ENCODE measurements around the gene ATG10. TPM values are rescaled to one million over a fixed set of nuclear protein-coding genes. Genes with fewer than 3 reads are reported as not detected.

The ATG10 gene
- total and polyA plus RNA-seq, 2 experiments from 2014 or later = 12.5 to 17.7 TPM

DNA sequence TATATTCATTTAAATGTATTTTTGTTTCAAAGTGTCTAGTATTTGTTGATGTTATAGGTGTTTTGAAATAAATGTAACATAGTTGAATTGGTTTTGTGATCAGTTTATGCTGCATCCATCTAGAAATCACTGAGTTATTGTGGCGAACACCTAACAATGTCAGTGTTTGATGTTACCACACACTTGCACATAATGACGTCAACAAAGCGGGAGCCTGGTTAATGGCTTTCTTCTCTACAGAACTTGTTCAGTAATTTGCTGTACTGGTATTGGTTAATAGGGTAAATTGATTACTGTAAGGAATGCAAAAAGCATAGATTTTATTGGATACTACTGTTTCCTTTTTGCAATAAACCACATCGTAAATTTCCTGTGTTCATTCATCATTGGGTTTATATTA is 133.0 kb downstream of the ATG10 start (continued):
- TF ChIP-seq, protein P1, sequence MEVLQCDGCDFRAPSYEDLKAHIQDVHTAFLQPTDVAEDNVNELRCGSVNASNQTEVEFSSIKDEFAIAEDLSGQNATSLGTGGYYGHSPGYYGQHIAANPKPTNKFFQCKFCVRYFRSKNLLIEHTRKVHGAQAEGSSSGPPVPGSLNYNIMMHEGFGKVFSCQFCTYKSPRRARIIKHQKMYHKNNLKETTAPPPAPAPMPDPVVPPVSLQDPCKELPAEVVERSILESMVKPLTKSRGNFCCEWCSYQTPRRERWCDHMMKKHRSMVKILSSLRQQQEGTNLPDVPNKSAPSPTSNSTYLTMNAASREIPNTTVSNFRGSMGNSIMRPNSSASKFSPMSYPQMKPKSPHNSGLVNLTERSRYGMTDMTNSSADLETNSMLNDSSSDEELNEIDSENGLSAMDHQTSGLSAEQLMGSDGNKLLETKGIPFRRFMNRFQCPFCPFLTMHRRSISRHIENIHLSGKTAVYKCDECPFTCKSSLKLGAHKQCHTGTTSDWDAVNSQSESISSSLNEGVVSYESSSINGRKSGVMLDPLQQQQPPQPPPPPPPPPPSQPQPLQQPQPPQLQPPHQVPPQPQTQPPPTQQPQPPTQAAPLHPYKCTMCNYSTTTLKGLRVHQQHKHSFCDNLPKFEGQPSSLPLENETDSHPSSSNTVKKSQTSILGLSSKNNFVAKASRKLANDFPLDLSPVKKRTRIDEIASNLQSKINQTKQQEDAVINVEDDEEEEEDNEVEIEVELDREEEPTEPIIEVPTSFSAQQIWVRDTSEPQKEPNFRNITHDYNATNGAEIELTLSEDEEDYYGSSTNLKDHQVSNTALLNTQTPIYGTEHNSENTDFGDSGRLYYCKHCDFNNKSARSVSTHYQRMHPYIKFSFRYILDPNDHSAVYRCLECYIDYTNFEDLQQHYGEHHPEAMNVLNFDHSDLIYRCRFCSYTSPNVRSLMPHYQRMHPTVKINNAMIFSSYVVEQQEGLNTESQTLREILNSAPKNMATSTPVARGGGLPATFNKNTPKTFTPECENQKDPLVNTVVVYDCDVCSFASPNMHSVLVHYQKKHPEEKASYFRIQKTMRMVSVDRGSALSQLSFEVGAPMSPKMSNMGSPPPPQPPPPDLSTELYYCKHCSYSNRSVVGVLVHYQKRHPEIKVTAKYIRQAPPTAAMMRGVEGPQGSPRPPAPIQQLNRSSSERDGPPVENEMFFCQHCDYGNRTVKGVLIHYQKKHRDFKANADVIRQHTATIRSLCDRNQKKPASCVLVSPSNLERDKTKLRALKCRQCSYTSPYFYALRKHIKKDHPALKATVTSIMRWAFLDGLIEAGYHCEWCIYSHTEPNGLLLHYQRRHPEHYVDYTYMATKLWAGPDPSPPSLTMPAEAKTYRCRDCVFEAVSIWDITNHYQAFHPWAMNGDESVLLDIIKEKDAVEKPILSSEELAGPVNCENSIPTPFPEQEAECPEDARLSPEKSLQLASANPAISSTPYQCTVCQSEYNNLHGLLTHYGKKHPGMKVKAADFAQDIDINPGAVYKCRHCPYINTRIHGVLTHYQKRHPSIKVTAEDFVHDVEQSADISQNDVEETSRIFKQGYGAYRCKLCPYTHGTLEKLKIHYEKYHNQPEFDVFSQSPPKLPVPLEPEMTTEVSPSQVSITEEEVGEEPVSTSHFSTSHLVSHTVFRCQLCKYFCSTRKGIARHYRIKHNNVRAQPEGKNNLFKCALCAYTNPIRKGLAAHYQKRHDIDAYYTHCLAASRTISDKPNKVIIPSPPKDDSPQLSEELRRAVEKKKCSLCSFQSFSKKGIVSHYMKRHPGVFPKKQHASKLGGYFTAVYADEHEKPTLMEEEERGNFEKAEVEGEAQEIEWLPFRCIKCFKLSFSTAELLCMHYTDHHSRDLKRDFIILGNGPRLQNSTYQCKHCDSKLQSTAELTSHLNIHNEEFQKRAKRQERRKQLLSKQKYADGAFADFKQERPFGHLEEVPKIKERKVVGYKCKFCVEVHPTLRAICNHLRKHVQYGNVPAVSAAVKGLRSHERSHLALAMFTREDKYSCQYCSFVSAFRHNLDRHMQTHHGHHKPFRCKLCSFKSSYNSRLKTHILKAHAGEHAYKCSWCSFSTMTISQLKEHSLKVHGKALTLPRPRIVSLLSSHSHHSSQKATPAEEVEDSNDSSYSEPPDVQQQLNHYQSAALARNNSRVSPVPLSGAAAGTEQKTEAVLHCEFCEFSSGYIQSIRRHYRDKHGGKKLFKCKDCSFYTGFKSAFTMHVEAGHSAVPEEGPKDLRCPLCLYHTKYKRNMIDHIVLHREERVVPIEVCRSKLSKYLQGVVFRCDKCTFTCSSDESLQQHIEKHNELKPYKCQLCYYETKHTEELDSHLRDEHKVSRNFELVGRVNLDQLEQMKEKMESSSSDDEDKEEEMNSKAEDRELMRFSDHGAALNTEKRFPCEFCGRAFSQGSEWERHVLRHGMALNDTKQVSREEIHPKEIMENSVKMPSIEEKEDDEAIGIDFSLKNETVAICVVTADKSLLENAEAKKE (CRISPR knock-in tag; IDR thresholded peaks at IDR 0.05) = no peak
- TF ChIP-seq ZNF331 (CRISPR knock-in tag; IDR thresholded peaks at IDR 0.05; ENCODE audit: low read depth) = no peak
- TF ChIP-seq, protein P2, sequence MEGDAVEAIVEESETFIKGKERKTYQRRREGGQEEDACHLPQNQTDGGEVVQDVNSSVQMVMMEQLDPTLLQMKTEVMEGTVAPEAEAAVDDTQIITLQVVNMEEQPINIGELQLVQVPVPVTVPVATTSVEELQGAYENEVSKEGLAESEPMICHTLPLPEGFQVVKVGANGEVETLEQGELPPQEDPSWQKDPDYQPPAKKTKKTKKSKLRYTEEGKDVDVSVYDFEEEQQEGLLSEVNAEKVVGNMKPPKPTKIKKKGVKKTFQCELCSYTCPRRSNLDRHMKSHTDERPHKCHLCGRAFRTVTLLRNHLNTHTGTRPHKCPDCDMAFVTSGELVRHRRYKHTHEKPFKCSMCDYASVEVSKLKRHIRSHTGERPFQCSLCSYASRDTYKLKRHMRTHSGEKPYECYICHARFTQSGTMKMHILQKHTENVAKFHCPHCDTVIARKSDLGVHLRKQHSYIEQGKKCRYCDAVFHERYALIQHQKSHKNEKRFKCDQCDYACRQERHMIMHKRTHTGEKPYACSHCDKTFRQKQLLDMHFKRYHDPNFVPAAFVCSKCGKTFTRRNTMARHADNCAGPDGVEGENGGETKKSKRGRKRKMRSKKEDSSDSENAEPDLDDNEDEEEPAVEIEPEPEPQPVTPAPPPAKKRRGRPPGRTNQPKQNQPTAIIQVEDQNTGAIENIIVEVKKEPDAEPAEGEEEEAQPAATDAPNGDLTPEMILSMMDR (conservative IDR thresholded peaks at IDR 0.05; ENCODE audit: low read depth in 2 of 2) = no peak
- no peak for TF ChIP-seq POLR2AphosphoS5 (IDR thresholded peaks at IDR 0.05; ENCODE audit: low read depth)
- no peak for TF ChIP-seq NANOG (IDR thresholded peaks at IDR 0.05; ENCODE audit: borderline replicate concordance)

DNA sequence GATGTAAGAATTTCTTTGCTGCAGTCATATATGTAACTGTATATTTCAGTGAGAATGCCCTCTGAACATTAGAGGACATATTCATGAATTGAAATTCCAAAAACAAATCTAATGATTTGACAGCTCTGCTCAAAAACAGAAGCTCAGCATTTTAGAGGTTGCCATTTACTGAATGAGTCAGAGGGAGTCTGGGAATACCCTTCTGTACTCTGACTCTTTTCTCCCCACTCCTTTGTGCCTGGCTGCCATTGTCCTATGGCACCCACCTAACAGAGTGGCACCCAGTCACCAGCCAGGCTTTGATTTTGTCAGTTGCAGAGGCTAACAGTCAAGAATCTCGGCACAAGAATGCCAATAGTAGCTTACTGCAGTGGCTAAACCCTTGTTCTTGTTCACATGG is 133.6 kb downstream of the ATG10 start:
- DNase-seq (ENCODE audit: low spot score) (no peak), ATAC-seq (peak; percentile 42; the same call in 1 of the 3 replicates)
- H3K27me3 Mint-ChIP-seq (ENCODE audit: insufficient read depth, low read depth, poor library complexity) = no peaks in the 10 kb centered on the region
- no peaks in the 10 kb centered on the region for H3K27me3 ChIP-seq (ENCODE audit: insufficient read depth)
- H3F3A ChIP-seq (replicated peaks; ENCODE audit: low read depth) = no peaks in the 10 kb centered on the region
- no peak overlapping the region for H3K27ac Mint-ChIP-seq
- H3K4me1 Mint-ChIP-seq = peaks cover 20% of the 10 kb centered on the region
- no peak overlapping the region for H2AFZ ChIP-seq
- H3K79me2 ChIP-seq (replicated peaks; ENCODE audit: insufficient read depth) = no peaks in the 10 kb centered on the region
- no peaks in the 10 kb centered on the region for H3K36me3 Mint-ChIP-seq (ENCODE audit: low read depth)
- peaks cover 29% of the 10 kb centered on the region for H3K4me1 ChIP-seq (ENCODE audit: insufficient read depth)
- H3K4me3 ChIP-seq = no peak overlapping the region
- H3K9me3 Mint-ChIP-seq = no peaks in the 10 kb centered on the region
- no peak overlapping the region for H3K4me3 Mint-ChIP-seq
- no peaks in the 10 kb centered on the region for H3K9me2 ChIP-seq (ENCODE audit: insufficient read depth)
- H3K27ac ChIP-seq (ENCODE audit: low read depth) = no peak overlapping the region
- H3K4me2 ChIP-seq = no peak overlapping the region
- H4K20me1 ChIP-seq (replicated peaks; ENCODE audit: insufficient read depth) = no peaks in the 10 kb centered on the region
- H3K36me3 ChIP-seq (ENCODE audit: insufficient read depth) = no peaks in the 10 kb centered on the region
- no peak for TF ChIP-seq ZNF331 (CRISPR knock-in tag; IDR thresholded peaks at IDR 0.05; ENCODE audit: low read depth)
- TF ChIP-seq ZNF114 (CRISPR knock-in tag; IDR thresholded peaks at IDR 0.05) = no peak
- TF ChIP-seq EZH2 (IDR thresholded peaks at IDR 0.05; ENCODE audit: low read depth, unreplicated experiment) = no peak
- TF ChIP-seq, protein P3, sequence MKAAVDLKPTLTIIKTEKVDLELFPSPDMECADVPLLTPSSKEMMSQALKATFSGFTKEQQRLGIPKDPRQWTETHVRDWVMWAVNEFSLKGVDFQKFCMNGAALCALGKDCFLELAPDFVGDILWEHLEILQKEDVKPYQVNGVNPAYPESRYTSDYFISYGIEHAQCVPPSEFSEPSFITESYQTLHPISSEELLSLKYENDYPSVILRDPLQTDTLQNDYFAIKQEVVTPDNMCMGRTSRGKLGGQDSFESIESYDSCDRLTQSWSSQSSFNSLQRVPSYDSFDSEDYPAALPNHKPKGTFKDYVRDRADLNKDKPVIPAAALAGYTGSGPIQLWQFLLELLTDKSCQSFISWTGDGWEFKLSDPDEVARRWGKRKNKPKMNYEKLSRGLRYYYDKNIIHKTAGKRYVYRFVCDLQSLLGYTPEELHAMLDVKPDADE (IDR thresholded peaks at IDR 0.05) = no peak
- TF ChIP-seq, protein P4, sequence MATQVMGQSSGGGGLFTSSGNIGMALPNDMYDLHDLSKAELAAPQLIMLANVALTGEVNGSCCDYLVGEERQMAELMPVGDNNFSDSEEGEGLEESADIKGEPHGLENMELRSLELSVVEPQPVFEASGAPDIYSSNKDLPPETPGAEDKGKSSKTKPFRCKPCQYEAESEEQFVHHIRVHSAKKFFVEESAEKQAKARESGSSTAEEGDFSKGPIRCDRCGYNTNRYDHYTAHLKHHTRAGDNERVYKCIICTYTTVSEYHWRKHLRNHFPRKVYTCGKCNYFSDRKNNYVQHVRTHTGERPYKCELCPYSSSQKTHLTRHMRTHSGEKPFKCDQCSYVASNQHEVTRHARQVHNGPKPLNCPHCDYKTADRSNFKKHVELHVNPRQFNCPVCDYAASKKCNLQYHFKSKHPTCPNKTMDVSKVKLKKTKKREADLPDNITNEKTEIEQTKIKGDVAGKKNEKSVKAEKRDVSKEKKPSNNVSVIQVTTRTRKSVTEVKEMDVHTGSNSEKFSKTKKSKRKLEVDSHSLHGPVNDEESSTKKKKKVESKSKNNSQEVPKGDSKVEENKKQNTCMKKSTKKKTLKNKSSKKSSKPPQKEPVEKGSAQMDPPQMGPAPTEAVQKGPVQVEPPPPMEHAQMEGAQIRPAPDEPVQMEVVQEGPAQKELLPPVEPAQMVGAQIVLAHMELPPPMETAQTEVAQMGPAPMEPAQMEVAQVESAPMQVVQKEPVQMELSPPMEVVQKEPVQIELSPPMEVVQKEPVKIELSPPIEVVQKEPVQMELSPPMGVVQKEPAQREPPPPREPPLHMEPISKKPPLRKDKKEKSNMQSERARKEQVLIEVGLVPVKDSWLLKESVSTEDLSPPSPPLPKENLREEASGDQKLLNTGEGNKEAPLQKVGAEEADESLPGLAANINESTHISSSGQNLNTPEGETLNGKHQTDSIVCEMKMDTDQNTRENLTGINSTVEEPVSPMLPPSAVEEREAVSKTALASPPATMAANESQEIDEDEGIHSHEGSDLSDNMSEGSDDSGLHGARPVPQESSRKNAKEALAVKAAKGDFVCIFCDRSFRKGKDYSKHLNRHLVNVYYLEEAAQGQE (IDR thresholded peaks at IDR 0.05; ENCODE audit: unreplicated experiment) = no peak
- TF ChIP-seq STAT1 (IDR thresholded peaks at IDR 0.05; ENCODE audit: unreplicated experiment) = no peak
- TF ChIP-seq NANOG (IDR thresholded peaks at IDR 0.05; ENCODE audit: borderline replicate concordance) = no peak
- TF ChIP-seq POLR2AphosphoS5 (IDR thresholded peaks at IDR 0.05; ENCODE audit: low read depth) = no peak
- no peak for TF ChIP-seq EZH2phosphoT487 (IDR thresholded peaks at IDR 0.05; ENCODE audit: unreplicated experiment)
